Panc1 (cell line): ENCODE results near the gene SLC66A3.

ENCODE experiments used
- POLR2AphosphoS5 ChIP-seq: IDR thresholded peaks from 2 replicates; pipeline ENCODE4 v1.6.1; 2012; ENCODE audit warnings: mild to moderate bottlenecking, low read depth, low read length, moderate library complexity
- SIN3A ChIP-seq: IDR thresholded peaks from 2 replicates; pipeline ENCODE4 v1.6.1; 2012; ENCODE audit warnings: low read depth, mild to moderate bottlenecking, low read length, moderate library complexity, borderline replicate concordance; ENCODE audit not compliant: insufficient read depth
- TF ChIP-seq, protein P1 (sequence below): fragments of 450-650 bp; IDR thresholded peaks from 2 replicates; pipeline ENCODE4 v1.5.1; 2017; ENCODE audit warnings: mild to moderate bottlenecking
- TF ChIP-seq, protein P2 (sequence below), 2 experiments: IDR thresholded peaks; 2 replicates each; pipeline ENCODE4 v1.6.1; 2011 to 2012; ENCODE audit warnings: low read depth in 2 of 2, control low read depth in 1 of 2, low read length in 1 of 2, mild to moderate bottlenecking in 1 of 2, moderate library complexity in 1 of 2; ENCODE audit not compliant: insufficient read depth in 1 of 2

DNA sequence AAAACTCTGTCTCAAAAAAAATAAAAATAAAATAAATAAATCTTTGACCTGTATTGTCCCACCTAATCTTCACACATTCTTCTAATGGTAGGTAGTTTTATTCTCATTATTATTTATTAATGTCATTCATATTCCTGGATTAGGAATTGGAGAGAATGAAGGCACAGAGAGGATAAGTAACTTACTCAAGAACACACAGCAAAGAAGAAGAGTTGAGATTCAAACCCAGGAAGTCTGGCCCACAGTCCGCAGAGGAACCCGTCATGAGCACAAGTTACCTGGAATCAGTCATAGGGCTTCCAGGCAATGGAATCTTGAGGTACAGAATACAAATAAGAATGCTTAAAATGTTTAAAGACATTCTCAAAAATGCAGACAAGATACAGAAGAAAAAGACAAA, 46.3 kb upstream of the SLC66A3 start:
- TF ChIP-seq, protein P1, sequence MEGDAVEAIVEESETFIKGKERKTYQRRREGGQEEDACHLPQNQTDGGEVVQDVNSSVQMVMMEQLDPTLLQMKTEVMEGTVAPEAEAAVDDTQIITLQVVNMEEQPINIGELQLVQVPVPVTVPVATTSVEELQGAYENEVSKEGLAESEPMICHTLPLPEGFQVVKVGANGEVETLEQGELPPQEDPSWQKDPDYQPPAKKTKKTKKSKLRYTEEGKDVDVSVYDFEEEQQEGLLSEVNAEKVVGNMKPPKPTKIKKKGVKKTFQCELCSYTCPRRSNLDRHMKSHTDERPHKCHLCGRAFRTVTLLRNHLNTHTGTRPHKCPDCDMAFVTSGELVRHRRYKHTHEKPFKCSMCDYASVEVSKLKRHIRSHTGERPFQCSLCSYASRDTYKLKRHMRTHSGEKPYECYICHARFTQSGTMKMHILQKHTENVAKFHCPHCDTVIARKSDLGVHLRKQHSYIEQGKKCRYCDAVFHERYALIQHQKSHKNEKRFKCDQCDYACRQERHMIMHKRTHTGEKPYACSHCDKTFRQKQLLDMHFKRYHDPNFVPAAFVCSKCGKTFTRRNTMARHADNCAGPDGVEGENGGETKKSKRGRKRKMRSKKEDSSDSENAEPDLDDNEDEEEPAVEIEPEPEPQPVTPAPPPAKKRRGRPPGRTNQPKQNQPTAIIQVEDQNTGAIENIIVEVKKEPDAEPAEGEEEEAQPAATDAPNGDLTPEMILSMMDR: no peak
- no peak for TF ChIP-seq POLR2AphosphoS5
- TF ChIP-seq, protein P2, sequence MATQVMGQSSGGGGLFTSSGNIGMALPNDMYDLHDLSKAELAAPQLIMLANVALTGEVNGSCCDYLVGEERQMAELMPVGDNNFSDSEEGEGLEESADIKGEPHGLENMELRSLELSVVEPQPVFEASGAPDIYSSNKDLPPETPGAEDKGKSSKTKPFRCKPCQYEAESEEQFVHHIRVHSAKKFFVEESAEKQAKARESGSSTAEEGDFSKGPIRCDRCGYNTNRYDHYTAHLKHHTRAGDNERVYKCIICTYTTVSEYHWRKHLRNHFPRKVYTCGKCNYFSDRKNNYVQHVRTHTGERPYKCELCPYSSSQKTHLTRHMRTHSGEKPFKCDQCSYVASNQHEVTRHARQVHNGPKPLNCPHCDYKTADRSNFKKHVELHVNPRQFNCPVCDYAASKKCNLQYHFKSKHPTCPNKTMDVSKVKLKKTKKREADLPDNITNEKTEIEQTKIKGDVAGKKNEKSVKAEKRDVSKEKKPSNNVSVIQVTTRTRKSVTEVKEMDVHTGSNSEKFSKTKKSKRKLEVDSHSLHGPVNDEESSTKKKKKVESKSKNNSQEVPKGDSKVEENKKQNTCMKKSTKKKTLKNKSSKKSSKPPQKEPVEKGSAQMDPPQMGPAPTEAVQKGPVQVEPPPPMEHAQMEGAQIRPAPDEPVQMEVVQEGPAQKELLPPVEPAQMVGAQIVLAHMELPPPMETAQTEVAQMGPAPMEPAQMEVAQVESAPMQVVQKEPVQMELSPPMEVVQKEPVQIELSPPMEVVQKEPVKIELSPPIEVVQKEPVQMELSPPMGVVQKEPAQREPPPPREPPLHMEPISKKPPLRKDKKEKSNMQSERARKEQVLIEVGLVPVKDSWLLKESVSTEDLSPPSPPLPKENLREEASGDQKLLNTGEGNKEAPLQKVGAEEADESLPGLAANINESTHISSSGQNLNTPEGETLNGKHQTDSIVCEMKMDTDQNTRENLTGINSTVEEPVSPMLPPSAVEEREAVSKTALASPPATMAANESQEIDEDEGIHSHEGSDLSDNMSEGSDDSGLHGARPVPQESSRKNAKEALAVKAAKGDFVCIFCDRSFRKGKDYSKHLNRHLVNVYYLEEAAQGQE (IDR thresholded peaks at IDR 0.05; ENCODE audit: insufficient read depth in 1 of 2, low read depth in 2 of 2, low read length in 1 of 2): no peak
- no peak for TF ChIP-seq SIN3A
